ENCODE results near the gene C1orf174.
A peak's percentile ranks its signal among the peaks of the same experiment; 100 is the strongest.

C1orf174 gene

DNA sequence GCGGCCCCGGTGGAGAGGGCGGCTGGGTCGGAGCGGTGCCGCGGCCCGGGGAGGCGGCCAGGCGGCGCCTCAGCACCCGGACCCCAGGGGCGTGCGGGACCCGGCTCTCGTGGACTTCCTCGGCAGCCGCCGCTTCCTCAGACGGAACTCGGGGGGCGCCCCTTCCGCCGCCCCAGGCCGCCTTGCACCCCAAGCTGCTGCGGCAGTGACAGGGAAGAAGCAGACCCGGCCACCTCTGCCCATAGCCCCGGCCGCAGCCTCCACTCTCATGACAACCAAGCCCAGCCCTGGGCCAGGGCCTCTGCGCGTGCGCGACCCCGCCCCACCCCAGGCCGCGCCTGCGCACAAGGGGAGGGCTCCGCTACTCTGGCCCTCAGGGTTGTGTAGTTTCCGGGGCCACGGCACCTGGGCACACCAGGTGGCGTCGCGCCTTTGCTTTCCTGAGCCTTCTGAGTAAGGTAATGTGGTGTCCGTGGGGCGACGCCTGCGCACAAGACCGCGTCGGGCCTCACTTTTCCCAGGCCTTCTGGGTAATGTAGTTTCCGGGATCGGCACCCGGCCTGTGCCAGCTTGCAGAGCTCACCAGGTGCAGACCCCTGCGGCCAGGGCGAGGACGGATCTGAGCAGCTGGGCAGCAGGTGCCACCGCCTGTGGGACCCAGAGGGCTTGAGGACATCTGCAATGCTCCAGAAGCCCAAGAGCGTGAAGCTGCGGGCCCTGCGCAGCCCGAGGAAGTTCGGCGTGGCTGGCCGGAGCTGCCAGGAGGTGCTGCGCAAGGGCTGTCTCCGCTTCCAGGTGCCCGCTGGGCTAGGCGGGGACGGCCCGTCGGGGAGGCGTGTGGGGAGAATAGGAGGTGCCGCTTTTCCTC, 42.9 kb downstream of the C1orf174 start, which contains the start of the genes CEP104 and DFFB:
TSS of gene CEP104 (minus strand) at position 289 of the 868 bp plus-strand sequence. CDS start 4,804 bp downstream, outside the sequence.
TSS of gene DFFB (plus strand) at position 554 of the 868 bp plus-strand sequence. CDS start at position 682, 128 bp downstream.
- FAIRE-seq (peak; percentile 100), DNase-seq (ENCODE audit: insufficient read length) (peak; percentile 100)
- TF ChIP-seq TAF1 (IDR thresholded peaks at IDR 0.05; ENCODE audit: borderline replicate concordance, low read depth, low read length) (no peak), POLR2AphosphoS5 (IDR thresholded peaks at IDR 0.05; ENCODE audit: low read depth, low read length) (no peak), POLR2A (IDR thresholded peaks at IDR 0.05; ENCODE audit: low read depth, low read length) (peak; percentile 59; the same call in 1 of the 2 replicates)

DNA sequence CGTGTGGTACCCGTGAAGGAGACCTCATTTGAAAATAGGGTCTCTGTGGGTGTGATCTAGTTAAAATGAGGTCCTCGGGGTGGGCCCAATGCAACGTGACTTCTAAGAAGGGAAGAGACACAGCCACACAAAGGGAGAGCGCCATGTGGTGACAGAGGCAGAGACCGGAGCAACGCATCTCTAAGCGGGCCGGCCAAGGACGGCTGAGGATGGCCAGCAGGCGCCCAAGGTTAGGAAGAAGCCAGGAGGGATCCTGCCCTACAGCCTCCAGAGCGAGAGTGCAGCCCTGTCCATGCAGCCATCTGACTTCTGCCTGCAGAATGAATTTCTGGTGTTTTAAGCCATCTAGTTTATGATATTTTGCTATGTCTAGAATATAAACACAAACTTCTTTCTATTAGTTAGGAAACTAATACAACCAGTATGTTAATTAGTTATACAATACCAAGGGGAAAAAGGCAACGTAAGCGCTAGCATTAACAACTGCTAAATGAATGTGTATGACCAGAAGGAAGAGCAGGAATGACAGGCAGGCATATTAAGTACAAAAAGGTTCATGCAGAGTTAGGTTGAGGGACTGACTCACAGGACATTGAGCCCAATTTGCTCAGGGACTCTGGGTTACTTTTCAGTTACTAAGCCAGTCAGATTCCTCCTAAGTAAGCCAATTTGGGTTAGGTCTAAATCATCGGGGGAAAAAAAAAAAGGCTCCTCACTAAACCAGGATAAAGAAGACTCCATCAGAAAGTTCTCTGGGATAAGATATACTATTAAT, 47.2 kb downstream of the C1orf174 start:
- DNase-seq (ENCODE audit: insufficient read length) (no peak), FAIRE-seq (no peak)
- TF ChIP-seq TAF1 (IDR thresholded peaks at IDR 0.05; ENCODE audit: borderline replicate concordance, low read depth, low read length) = no peak
- no peak for TF ChIP-seq POLR2A (IDR thresholded peaks at IDR 0.05; ENCODE audit: low read depth, low read length)
- no peak for TF ChIP-seq POLR2AphosphoS5 (IDR thresholded peaks at IDR 0.05; ENCODE audit: low read depth, low read length)

DNA sequence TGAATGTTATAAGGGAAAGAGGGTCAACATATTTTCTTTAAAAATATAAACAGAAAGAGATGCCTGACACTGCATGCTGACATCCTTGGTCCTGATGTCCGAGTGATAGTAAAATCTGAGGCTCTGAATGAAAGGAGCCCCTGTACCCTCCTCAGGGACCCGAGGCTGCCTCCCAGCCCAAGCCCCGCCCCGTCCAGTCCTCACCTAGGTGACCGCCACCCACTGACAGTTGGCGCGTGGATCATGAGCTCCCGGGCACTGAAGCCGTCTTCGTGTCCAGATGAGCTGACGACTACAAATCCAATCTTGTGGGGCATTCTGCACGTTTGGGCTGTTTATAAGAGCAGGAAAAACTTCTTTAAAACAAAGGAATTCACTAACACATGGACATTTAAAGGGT, 48.0 kb downstream of the C1orf174 start:
- FAIRE-seq = no peak
- no peak for TF ChIP-seq POLR2A (IDR thresholded peaks at IDR 0.05; ENCODE audit: low read depth, low read length)
- DNase-seq (ENCODE audit: insufficient read length) = no peak

DNA sequence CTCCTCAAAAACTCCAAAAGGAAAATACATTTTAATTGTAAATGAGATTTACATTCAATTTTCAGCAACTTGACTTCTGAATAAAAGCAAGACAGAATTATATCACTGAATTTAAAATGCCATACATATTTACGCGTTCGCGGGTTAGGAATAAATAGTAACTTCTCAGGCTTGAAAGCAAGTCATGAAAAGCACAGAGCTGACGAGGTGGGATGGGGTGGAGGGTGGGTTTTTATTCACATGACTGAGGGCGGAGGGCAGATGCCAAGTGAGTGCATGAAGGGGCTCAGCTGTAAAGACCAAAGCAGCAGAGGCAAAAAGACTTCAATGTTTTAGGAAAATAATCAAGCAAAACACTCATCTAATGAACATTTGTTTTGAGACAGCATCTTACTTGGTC, 48.8 kb downstream of the C1orf174 start:
- DNase-seq (ENCODE audit: insufficient read length) (no peak), FAIRE-seq (no peak)
- TF ChIP-seq TAF1 (IDR thresholded peaks at IDR 0.05; ENCODE audit: borderline replicate concordance, low read depth, low read length) = no peak
- TF ChIP-seq POLR2A (IDR thresholded peaks at IDR 0.05; ENCODE audit: low read depth, low read length) = no peak
- no peak for TF ChIP-seq POLR2AphosphoS5 (IDR thresholded peaks at IDR 0.05; ENCODE audit: low read depth, low read length)

DNA sequence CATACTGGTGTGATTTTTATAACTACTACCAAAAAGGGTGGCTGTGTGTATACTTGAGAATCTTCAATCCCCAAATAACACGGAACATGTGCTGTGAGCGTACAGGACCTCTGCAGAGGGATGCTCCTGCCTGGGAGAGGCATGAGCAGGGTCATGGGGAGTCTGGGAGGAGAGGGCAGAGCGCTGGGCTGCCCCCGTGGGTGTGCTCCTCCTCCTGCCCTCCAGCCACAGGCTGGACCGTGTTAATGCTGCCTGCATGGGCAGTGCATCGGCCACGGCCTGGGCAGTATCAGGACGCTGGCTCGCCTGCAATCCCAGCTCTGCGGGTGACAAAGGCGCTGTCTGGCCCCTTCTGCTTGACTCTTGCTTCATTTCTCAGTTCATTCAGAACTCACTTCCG, 49.2 kb downstream of the C1orf174 start:
- FAIRE-seq = no peak
- TF ChIP-seq TAF1 (IDR thresholded peaks at IDR 0.05; ENCODE audit: borderline replicate concordance, low read depth, low read length) = no peak
- no peak for TF ChIP-seq POLR2A (IDR thresholded peaks at IDR 0.05; ENCODE audit: low read depth, low read length)
- no peak for TF ChIP-seq POLR2AphosphoS5 (IDR thresholded peaks at IDR 0.05; ENCODE audit: low read depth, low read length)
- no peak for DNase-seq (ENCODE audit: insufficient read length)

DNA sequence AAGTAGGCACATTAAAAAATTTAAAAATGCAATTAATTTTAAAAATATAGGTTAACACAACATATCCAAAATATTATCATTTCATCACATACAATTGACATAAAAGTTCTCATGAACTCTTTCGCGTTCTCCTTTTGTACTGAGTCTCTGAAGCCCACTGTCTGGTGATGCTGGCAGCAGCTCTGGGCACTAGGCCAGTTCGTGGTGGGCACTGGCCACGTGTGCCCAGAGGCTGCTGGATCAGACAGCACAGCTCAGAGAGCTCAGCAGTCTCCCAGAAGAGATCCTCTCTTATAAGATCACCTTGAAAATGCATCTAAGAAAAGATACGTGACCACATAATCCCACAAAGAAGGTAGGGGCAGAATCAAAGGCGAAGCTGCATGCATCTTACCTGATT, 53.0 kb downstream of the C1orf174 start:
- DNase-seq (ENCODE audit: insufficient read length) (no peak), FAIRE-seq (no peak)
- TF ChIP-seq POLR2AphosphoS5 (IDR thresholded peaks at IDR 0.05; ENCODE audit: low read depth, low read length) (no peak), POLR2A (IDR thresholded peaks at IDR 0.05; ENCODE audit: low read depth, low read length) (no peak), TAF1 (IDR thresholded peaks at IDR 0.05; ENCODE audit: borderline replicate concordance, low read depth, low read length) (no peak)

DNA sequence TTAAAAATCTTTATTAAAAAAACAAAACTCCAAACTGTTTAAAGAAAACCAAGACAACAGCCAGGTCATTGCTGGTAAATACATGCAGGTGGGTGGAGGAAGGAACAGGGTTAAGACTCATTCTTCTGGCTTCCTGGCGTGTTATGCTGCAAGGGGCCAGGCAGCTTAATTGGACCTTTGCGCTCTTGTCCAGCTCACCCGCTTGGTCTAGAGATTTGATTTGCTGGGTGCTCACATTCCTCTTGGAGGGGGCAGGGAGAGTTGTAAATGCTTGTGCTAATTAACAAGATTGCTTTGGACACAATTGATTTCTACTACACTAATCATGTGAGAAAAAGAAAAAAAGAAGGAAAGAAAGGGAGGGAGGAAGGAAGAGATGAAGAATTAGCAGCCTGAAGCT, 53.5 kb downstream of the C1orf174 start:
- no peak for TF ChIP-seq TAF1 (IDR thresholded peaks at IDR 0.05; ENCODE audit: borderline replicate concordance, low read depth, low read length)
- no peak for TF ChIP-seq POLR2AphosphoS5 (IDR thresholded peaks at IDR 0.05; ENCODE audit: low read depth, low read length)
- TF ChIP-seq POLR2A (IDR thresholded peaks at IDR 0.05; ENCODE audit: low read depth, low read length) = no peak
- no peak for DNase-seq (ENCODE audit: insufficient read length)
- FAIRE-seq = no peak

DNA sequence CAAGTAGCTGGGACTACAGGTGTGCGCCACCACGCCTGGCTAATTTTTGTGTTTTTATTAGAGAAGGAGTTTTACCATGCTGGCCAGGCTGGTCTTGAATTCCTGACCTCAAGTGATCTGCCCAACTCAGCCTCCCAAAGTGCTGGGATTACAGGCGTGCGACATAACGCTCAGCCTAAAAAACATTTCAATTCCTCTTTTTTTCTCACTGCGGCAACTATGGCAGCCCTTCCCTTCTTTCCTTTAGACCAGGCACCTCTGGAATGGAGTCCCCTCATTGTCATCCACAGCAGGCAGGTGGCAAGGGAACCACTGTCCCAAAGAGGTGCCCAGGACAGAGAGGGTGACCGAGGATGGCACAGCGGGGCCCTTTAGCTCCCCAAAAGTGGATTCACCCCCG, 57.2 kb downstream of the C1orf174 start:
- FAIRE-seq = no peak
- DNase-seq (ENCODE audit: insufficient read length) = no peak
- TF ChIP-seq POLR2A (IDR thresholded peaks at IDR 0.05; ENCODE audit: low read depth, low read length) (no peak), POLR2AphosphoS5 (IDR thresholded peaks at IDR 0.05; ENCODE audit: low read depth, low read length) (no peak), TAF1 (IDR thresholded peaks at IDR 0.05; ENCODE audit: borderline replicate concordance, low read depth, low read length) (no peak)

DNA sequence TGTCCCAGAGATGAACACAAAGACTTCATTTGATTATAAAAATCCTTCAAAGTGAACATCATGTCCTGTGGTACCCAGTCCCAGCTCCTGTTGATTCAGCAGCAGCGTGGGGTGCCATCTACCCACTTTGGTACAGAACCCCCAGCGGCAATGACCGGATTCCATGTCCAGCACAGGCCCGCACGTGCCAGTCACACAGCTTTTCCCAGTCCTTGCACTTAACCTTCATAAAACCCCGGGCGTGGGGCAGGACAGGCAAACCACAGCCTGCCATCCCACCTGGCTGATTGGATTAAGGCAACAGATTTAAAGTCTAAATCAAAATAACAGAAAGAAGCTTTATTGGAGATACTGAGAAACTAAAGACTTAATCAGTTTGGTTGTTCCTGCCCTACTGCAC, 58.6 kb downstream of the C1orf174 start:
- DNase-seq (ENCODE audit: insufficient read length) = no peak
- no peak for FAIRE-seq
- no peak for TF ChIP-seq POLR2A (IDR thresholded peaks at IDR 0.05; ENCODE audit: low read depth, low read length)
- TF ChIP-seq POLR2AphosphoS5 (IDR thresholded peaks at IDR 0.05; ENCODE audit: low read depth, low read length) = no peak
- TF ChIP-seq TAF1 (IDR thresholded peaks at IDR 0.05; ENCODE audit: borderline replicate concordance, low read depth, low read length) = no peak
